HepG2 (cell line): ENCODE data around the gene PTK7. TPM values are rescaled to one million over a fixed set of nuclear protein-coding genes. Genes with fewer than 3 reads are reported as not detected.

Experiments
- ARNTL ChIP-seq: sonication (generic); formaldehyde crosslinking; IDR thresholded peaks from 2 replicates; pipeline ENCODE4 v1.4.0; 2020; ENCODE audit warnings: mild to moderate bottlenecking, missing genetic modification reagents
- ATRX ChIP-seq: sonication (generic); formaldehyde crosslinking; IDR thresholded peaks from 2 replicates; pipeline ENCODE4 v1.4.0; 2020; ENCODE audit warnings: missing genetic modification reagents, borderline replicate concordance
- CCDC6 ChIP-seq: sonication (generic); formaldehyde crosslinking; IDR thresholded peaks from 2 replicates; pipeline ENCODE4 v1.8.1; 2022; ENCODE audit warnings: mild to moderate bottlenecking, missing genetic modification reagents, moderate library complexity
- DNMT1 ChIP-seq: sonication (generic); formaldehyde crosslinking; IDR thresholded peaks from 2 replicates; pipeline ENCODE4 v1.5.1; 2020; ENCODE audit warnings: mild to moderate bottlenecking, missing genetic modification reagents
- DNMT3B ChIP-seq: conservative IDR thresholded peaks from 2 replicates; pipeline ENCODE4 v1.6.1; 2016; ENCODE audit warnings: missing biosample characterization, control low read depth
- FOXK2 ChIP-seq: fragments of 450-650 bp; IDR thresholded peaks from 2 replicates; pipeline ENCODE4 v1.6.1; 2016
- HOXA5 ChIP-seq: sonication (generic); formaldehyde crosslinking; IDR thresholded peaks from 2 replicates; pipeline ENCODE4 v1.4.0; 2020; ENCODE audit warnings: missing genetic modification reagents
- KDM6A ChIP-seq: IDR thresholded peaks from 2 replicates; pipeline ENCODE4 v1.6.1; 2016; ENCODE audit warnings: low read depth
- KLF6 ChIP-seq: IDR thresholded peaks from 2 replicates; pipeline ENCODE4 v1.8.0; 2016; ENCODE audit warnings: missing biosample characterization, missing genetic modification reagents
- LBX2 ChIP-seq: sonication (generic); formaldehyde crosslinking; IDR thresholded peaks from 2 replicates; pipeline ENCODE4 v1.5.0; 2020; ENCODE audit warnings: missing genetic modification reagents, mild to moderate bottlenecking, borderline replicate concordance
- MATR3 ChIP-seq: sonication (generic); formaldehyde crosslinking; IDR thresholded peaks from 2 replicates; pipeline ENCODE4 v1.4.0; 2020; ENCODE audit warnings: missing genetic modification reagents
- MEF2D ChIP-seq: sonication (generic); formaldehyde crosslinking; IDR thresholded peaks from 2 replicates; pipeline ENCODE4 v1.5.1; 2020; ENCODE audit warnings: mild to moderate bottlenecking, missing genetic modification reagents
- SNAPC2 ChIP-seq: sonication (generic); formaldehyde crosslinking; IDR thresholded peaks from 2 replicates; pipeline ENCODE4 v1.8.1; 2022; ENCODE audit warnings: mild to moderate bottlenecking, missing genetic modification reagents
- TBP ChIP-seq: sonication (generic); formaldehyde crosslinking; IDR thresholded peaks from 2 replicates; pipeline ENCODE4 v1.5.0; 2020; ENCODE audit warnings: missing genetic modification reagents
- ZFP37 ChIP-seq: sonication (generic); formaldehyde crosslinking; IDR thresholded peaks from 2 replicates; pipeline ENCODE4 v1.4.0; 2020; ENCODE audit warnings: missing genetic modification reagents, borderline replicate concordance
- ZNF737 ChIP-seq: sonication (generic); formaldehyde crosslinking; IDR thresholded peaks from 2 replicates; pipeline ENCODE4 v1.5.0; 2020; ENCODE audit warnings: missing genetic modification reagents, mild to moderate bottlenecking, borderline replicate concordance
- ZNF878 ChIP-seq: sonication (generic); formaldehyde crosslinking; IDR thresholded peaks from 2 replicates; pipeline ENCODE4 v1.8.1; 2023; ENCODE audit warnings: mild to moderate bottlenecking, missing genetic modification reagents, moderate library complexity
- ZSCAN25 ChIP-seq: sonication (generic); formaldehyde crosslinking; IDR thresholded peaks from 2 replicates; pipeline ENCODE4 v1.8.0; 2022; ENCODE audit warnings: mild to moderate bottlenecking, missing genetic modification reagents
- polyA plus RNA-seq, 8 experiments: library from polyadenylated mRNA; depleted of rRNA in 3 of 8; stranded (reverse) in 7 of 8; unstranded in 1 of 8; fragments of >200 nt; fragmentation: Illumina TruSeq in 4 of 8; extraction: Trizol in 4 of 8; gene quantifications; 2 replicates each; pipeline versions ENCODE4 v1.2.1 to v1.2.3, GENCODE V29; 2011 to 2016; ENCODE audit warnings: low read depth in 4 of 8, missing spikeins in 1 of 8, mixed read lengths in 1 of 8; ENCODE audit not compliant: insufficient read depth in 1 of 8
- total RNA-seq, 5 experiments: library from RNA; depleted of rRNA; stranded (reverse); fragments of >200 nt; fragmentation: Illumina TruSeq; extraction: Trizol; gene quantifications; 2 replicates each; pipeline ENCODE4 v1.2.3, GENCODE V29; 2016; ENCODE audit warnings: low read depth in 1 of 5
- TF ChIP-seq, protein P1 (sequence below): sonication (generic); formaldehyde crosslinking; IDR thresholded peaks from 2 replicates; pipeline ENCODE4 v1.8.0; 2022; ENCODE audit warnings: low read depth, missing genetic modification reagents
- TF ChIP-seq, protein P2 (sequence below): IDR thresholded peaks from 2 replicates; pipeline ENCODE4 v1.6.1; 2016; ENCODE audit warnings: mild to moderate bottlenecking
- TF ChIP-seq, protein P3 (sequence below): sonication (generic); formaldehyde crosslinking; IDR thresholded peaks from 2 replicates; pipeline ENCODE4 v1.4.0; 2020; ENCODE audit warnings: missing genetic modification reagents
- TF ChIP-seq, protein P4 (sequence below): sonication (generic); formaldehyde crosslinking; IDR thresholded peaks from 2 replicates; pipeline ENCODE4 v1.4.0; 2020; ENCODE audit warnings: missing genetic modification reagents
- TF ChIP-seq, protein P5 (sequence below): sonication (generic); formaldehyde crosslinking; IDR thresholded peaks from 2 replicates; pipeline ENCODE4 v1.5.1; 2020; ENCODE audit warnings: missing genetic modification reagents, mild to moderate bottlenecking, borderline replicate concordance

The PTK7 gene
- total and polyA plus RNA-seq, 2 of the 13 experiments (the other 11 are each of a cell fraction or from before 2014, with no cell fraction given): 98.5 to 99.8 TPM

DNA sequence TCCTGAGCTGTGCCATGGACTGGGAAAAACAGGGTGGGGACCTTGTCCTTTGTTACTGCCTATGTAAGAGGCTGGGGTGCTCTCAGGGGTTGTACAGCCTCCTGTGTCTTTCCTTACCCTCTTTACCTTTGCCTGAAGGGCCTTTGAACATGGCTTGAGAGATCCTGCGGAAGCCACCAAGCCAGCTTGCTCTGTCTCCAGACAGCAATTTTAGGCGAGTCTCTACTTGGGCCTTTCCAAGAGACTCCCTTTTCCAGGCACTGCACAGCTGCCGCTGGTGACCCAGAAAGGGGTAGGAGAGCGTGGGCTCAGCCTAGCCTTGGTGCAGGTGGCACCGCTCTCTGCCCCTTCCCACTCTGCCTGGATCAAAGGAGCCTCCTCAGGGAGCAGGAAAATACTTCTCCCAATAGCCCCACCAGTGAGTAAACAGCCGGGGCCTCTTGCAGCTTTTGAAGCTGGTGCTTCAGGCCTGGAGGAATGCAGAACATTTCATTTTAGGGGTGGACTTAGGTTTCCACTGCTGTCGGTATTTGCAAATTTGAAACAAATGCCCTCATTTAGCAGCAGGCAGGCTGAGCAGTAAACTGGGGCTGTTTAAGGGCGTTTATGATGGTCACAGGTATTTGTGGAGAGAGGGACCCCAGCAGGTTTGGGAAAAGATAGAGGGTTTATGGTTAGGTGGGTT is 13.9 kb downstream of the PTK7 start (continued):
- TF ChIP-seq, protein P1, sequence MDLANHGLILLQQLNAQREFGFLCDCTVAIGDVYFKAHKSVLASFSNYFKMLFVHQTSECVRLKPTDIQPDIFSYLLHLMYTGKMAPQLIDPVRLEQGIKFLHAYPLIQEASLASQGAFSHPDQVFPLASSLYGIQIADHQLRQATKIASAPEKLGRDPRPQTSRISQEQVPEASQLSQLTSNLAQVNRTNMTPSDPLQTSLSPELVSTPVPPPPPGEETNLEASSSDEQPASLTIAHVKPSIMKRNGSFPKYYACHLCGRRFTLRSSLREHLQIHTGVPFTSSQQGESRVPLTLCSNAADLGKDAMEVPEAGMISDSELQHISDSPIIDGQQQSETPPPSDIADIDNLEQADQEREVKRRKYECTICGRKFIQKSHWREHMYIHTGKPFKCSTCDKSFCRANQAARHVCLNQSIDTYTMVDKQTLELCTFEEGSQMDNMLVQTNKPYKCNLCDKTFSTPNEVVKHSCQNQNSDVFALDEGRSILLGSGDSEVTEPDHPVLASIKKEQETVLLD: 0 out of 2 replicates have a peak, but pooled peaks have one; percentile 36
- TF ChIP-seq FOXK2 (no peak), KLF6 (CRISPR knock-in tag) (no peak), ATRX (CRISPR knock-in tag) (no peak), DNMT3B (CRISPR knock-in tag) (no peak), ZSCAN25 (CRISPR knock-in tag) (peak; percentile 38; the same call in 1 of the 2 replicates), SNAPC2 (CRISPR knock-in tag) (no peak), ARNTL (no peak), ZNF878 (CRISPR knock-in tag) (no peak; the same call in 1 of the 2 replicates), CCDC6 (CRISPR knock-in tag) (no peak; the same call in 1 of the 2 replicates), DNMT1 (no peak), HOXA5 (CRISPR knock-in tag) (no peak), ZFP37 (CRISPR knock-in tag) (no peak), MEF2D (CRISPR knock-in tag) (peak; percentile 54; the same call in 1 of the 2 replicates), ZNF737 (no peak), MATR3 (CRISPR knock-in tag) (no peak), LBX2 (CRISPR knock-in tag) (no peak), TBP (no peak), KDM6A (CRISPR knock-in tag) (peak; percentile 98)
- TF ChIP-seq, protein P2, sequence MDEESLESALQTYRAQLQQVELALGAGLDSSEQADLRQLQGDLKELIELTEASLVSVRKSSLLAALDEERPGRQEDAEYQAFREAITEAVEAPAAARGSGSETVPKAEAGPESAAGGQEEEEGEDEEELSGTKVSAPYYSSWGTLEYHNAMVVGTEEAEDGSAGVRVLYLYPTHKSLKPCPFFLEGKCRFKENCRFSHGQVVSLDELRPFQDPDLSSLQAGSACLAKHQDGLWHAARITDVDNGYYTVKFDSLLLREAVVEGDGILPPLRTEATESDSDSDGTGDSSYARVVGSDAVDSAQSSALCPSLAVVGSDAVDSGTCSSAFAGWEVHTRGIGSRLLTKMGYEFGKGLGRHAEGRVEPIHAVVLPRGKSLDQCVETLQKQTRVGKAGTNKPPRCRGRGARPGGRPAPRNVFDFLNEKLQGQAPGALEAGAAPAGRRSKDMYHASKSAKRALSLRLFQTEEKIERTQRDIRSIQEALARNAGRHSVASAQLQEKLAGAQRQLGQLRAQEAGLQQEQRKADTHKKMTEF: peak; percentile 79
- TF ChIP-seq, protein P3, sequence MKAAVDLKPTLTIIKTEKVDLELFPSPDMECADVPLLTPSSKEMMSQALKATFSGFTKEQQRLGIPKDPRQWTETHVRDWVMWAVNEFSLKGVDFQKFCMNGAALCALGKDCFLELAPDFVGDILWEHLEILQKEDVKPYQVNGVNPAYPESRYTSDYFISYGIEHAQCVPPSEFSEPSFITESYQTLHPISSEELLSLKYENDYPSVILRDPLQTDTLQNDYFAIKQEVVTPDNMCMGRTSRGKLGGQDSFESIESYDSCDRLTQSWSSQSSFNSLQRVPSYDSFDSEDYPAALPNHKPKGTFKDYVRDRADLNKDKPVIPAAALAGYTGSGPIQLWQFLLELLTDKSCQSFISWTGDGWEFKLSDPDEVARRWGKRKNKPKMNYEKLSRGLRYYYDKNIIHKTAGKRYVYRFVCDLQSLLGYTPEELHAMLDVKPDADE (CRISPR knock-in tag): no peak
- TF ChIP-seq, protein P4, sequence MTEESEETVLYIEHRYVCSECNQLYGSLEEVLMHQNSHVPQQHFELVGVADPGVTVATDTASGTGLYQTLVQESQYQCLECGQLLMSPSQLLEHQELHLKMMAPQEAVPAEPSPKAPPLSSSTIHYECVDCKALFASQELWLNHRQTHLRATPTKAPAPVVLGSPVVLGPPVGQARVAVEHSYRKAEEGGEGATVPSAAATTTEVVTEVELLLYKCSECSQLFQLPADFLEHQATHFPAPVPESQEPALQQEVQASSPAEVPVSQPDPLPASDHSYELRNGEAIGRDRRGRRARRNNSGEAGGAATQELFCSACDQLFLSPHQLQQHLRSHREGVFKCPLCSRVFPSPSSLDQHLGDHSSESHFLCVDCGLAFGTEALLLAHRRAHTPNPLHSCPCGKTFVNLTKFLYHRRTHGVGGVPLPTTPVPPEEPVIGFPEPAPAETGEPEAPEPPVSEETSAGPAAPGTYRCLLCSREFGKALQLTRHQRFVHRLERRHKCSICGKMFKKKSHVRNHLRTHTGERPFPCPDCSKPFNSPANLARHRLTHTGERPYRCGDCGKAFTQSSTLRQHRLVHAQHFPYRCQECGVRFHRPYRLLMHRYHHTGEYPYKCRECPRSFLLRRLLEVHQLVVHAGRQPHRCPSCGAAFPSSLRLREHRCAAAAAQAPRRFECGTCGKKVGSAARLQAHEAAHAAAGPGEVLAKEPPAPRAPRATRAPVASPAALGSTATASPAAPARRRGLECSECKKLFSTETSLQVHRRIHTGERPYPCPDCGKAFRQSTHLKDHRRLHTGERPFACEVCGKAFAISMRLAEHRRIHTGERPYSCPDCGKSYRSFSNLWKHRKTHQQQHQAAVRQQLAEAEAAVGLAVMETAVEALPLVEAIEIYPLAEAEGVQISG (CRISPR knock-in tag): peak; percentile 73; the same call in 1 of the 2 replicates
- TF ChIP-seq, protein P5, sequence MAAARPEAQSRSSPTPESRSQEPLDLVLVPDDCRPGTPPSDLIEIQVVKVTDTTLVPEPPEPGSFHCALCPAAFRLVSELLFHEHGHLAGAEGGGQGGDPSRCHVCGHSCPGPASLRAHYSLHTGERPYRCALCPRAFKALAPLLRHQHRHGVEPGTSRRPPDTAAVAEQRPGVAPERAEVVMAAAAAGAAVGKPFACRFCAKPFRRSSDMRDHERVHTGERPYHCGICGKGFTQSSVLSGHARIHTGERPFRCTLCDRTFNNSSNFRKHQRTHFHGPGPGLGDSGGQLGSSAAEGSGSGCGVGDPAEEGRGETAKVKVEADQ (CRISPR knock-in tag): no peak
